DOHH2 (cell line): ENCODE data around the gene NPEPL1.

ENCODE experiments used
- H3F3A ChIP-seq: fragments of 200-600 bp; sonication (generic), shearing (Covaris generic); 2 replicates; pipeline ENCODE4 v1.6.0; 2016; ENCODE audit warnings: antibody characterized with exemption, mild to moderate bottlenecking; ENCODE audit not compliant: control insufficient read depth, insufficient read depth
- H3K27ac ChIP-seq: fragments of 200-600 bp; sonication (generic); 2 replicates; pipeline ENCODE4 v1.5.1; 2014; ENCODE audit warnings: low read depth, mild to moderate bottlenecking, low read length, moderate library complexity
- H3K27me3 ChIP-seq: fragments of 200-600 bp; sonication (generic); 2 replicates; pipeline ENCODE4 v1.6.1; 2014; ENCODE audit warnings: mild to moderate bottlenecking, low read length, mixed read lengths; ENCODE audit not compliant: control insufficient read depth
- H3K36me3 ChIP-seq: fragments of 200-600 bp; sonication (generic); 2 replicates; pipeline ENCODE4 v1.6.1; 2014; ENCODE audit warnings: mild to moderate bottlenecking, low read length, moderate library complexity, mixed read lengths; ENCODE audit not compliant: control insufficient read depth
- H3K4me1 ChIP-seq: fragments of 200-600 bp; sonication (generic); 2 replicates; pipeline ENCODE4 v1.6.1; 2014; ENCODE audit warnings: mild to moderate bottlenecking, low read length, mixed read lengths; ENCODE audit not compliant: control insufficient read depth
- H3K4me2 ChIP-seq: fragments of 200-600 bp; sonication (generic); 2 replicates; pipeline ENCODE4 v1.6.0; 2014; ENCODE audit warnings: mild to moderate bottlenecking, low read length, moderate library complexity
- H3K4me3 ChIP-seq: fragments of 200-600 bp; sonication (generic); 2 replicates; pipeline ENCODE4 v1.5.1; 2014; ENCODE audit warnings: mild to moderate bottlenecking, low read length, mixed read lengths
- H3K79me2 ChIP-seq: fragments of 200-600 bp; sonication (generic); 2 replicates; pipeline ENCODE4 v1.6.1; 2014; ENCODE audit warnings: mild to moderate bottlenecking, low read length, mixed read lengths; ENCODE audit not compliant: control insufficient read depth
- H3K9me2 ChIP-seq: fragments of 200-600 bp; sonication (generic); replicated peaks from 2 replicates; pipeline ENCODE4 v1.6.1; 2014; ENCODE audit warnings: mild to moderate bottlenecking, low read length, mixed read lengths; ENCODE audit not compliant: control insufficient read depth
- H3K9me3 ChIP-seq: fragments of 200-600 bp; sonication (generic); 2 replicates; pipeline ENCODE4 v1.6.1; 2014; ENCODE audit warnings: antibody characterized with exemption, low read length, mixed read lengths; ENCODE audit not compliant: control insufficient read depth, insufficient read depth
- H4K20me1 ChIP-seq: fragments of 200-600 bp; sonication (generic); 2 replicates; pipeline ENCODE4 v1.6.0; 2014; ENCODE audit warnings: low read depth, mild to moderate bottlenecking, antibody characterized with exemption, low read length, moderate library complexity; ENCODE audit not compliant: control insufficient read depth, insufficient read depth
- EZH2phosphoT487 ChIP-seq: fragments of 200-600 bp; sonication (generic); IDR thresholded peaks from 2 replicates; pipeline ENCODE4 v1.6.1; 2017; ENCODE audit warnings: borderline replicate concordance, mild to moderate bottlenecking, antibody characterized with exemption, low read length, moderate library complexity, mixed read lengths
- TF ChIP-seq, protein P1 (sequence below): fragments of 200-600 bp; sonication (generic); IDR thresholded peaks from one replicate; pipeline ENCODE4 v1.5.1; 2014; ENCODE audit warnings: antibody characterized with exemption, mild to moderate bottlenecking, low read depth, low read length; ENCODE audit not compliant: poor library complexity, severe bottlenecking

The NPEPL1 gene

GRCh38 chr20:58744836-58745235 lies 52.2 kb downstream of the NPEPL1 start:
- TF ChIP-seq, protein P1, sequence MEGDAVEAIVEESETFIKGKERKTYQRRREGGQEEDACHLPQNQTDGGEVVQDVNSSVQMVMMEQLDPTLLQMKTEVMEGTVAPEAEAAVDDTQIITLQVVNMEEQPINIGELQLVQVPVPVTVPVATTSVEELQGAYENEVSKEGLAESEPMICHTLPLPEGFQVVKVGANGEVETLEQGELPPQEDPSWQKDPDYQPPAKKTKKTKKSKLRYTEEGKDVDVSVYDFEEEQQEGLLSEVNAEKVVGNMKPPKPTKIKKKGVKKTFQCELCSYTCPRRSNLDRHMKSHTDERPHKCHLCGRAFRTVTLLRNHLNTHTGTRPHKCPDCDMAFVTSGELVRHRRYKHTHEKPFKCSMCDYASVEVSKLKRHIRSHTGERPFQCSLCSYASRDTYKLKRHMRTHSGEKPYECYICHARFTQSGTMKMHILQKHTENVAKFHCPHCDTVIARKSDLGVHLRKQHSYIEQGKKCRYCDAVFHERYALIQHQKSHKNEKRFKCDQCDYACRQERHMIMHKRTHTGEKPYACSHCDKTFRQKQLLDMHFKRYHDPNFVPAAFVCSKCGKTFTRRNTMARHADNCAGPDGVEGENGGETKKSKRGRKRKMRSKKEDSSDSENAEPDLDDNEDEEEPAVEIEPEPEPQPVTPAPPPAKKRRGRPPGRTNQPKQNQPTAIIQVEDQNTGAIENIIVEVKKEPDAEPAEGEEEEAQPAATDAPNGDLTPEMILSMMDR: no peak
- Histone ChIP-seq H3K4me2 (no peak overlapping the region), H3K4me3 (no peak overlapping the region), H3K9me2 (no peaks in the 10 kb centered on the region), H3K36me3 (no peaks in the 10 kb centered on the region), H3K27me3 (no peaks in the 10 kb centered on the region), H4K20me1 (no peaks in the 10 kb centered on the region), H3F3A (no peaks in the 10 kb centered on the region), H3K9me3 (no peaks in the 10 kb centered on the region), H3K4me1 (no peaks in the 10 kb centered on the region), H3K27ac (no peak overlapping the region), H3K79me2 (no peaks in the 10 kb centered on the region)

- TF ChIP-seq, protein P1: no peak
- no peak for TF ChIP-seq EZH2phosphoT487
- Histone ChIP-seq H3K79me2 (no peaks in the 10 kb centered on the region), H3K27ac (no peak overlapping the region), H3K27me3 (peaks cover under 1% of the 10 kb centered on the region; the same call in 1 of the 2 replicates), H3K9me2 (no peaks in the 10 kb centered on the region), H3K4me3 (no peak overlapping the region), H3K9me3 (no peaks in the 10 kb centered on the region), H3F3A (no peaks in the 10 kb centered on the region), H3K36me3 (no peaks in the 10 kb centered on the region), H3K4me2 (no peak overlapping the region), H4K20me1 (no peaks in the 10 kb centered on the region), H3K4me1 (no peaks in the 10 kb centered on the region)
Measured at GRCh38 chr20:58745391-58745790, 52.8 kb downstream of the NPEPL1 start.

DNA sequence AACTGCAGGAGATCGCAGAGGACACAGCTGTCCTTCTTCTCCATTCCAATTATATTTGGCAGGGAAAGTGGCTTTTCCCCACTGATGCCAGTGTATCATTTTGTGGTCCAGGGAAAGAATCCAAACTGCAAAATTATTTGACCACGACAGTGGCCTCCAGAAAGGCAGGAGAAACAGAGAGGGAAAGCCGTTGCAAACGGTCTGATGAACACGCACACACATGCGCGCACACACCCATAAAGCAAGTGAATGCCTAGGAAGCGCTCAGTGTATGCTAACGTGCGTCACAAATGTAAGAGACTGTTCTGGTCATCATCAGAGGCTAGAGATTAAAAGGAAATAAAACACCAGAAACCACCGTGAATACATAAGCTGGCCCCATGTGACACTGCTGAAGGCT lies 54.0 kb downstream of the NPEPL1 start:
- Histone ChIP-seq H3K36me3 (no peaks in the 10 kb centered on the region), H3K9me2 (no peaks in the 10 kb centered on the region), H3K4me1 (no peaks in the 10 kb centered on the region), H3K79me2 (no peaks in the 10 kb centered on the region), H3K4me3 (no peak overlapping the region), H3K27ac (no peak overlapping the region), H3K9me3 (no peaks in the 10 kb centered on the region), H4K20me1 (no peaks in the 10 kb centered on the region), H3K4me2 (no peak overlapping the region), H3F3A (no peaks in the 10 kb centered on the region), H3K27me3 (peaks cover 3% of the 10 kb centered on the region; the same call in 1 of the 2 replicates)
- TF ChIP-seq EZH2phosphoT487: no peak
- TF ChIP-seq, protein P1: no peak

DNA sequence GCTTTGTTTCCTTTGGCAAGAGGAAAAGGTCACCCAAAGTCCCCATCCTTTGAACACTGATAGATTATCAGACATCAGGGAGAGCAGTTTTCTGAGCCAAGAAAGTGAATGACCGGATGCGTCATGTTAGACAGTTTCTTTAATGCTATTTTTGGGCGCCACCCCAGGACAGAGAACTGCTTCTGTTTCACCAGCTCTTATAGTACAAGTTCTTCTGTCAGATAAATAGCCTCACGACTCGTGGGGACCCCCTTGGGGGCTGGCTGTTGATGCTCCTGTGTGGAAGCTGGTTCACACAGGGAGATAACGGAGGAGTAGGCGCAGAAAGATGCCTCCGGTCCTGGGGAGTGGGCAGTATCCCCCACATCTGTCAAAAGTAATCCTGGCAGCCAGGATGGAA lies 54.6 kb downstream of the NPEPL1 start:
- no peak overlapping the region for H3K4me3 ChIP-seq
- no peaks in the 10 kb centered on the region for H3K79me2 ChIP-seq
- no peaks in the 10 kb centered on the region for H3F3A ChIP-seq
- no peak for TF ChIP-seq EZH2phosphoT487
- H3K9me3 ChIP-seq: no peaks in the 10 kb centered on the region
- H3K4me1 ChIP-seq: no peaks in the 10 kb centered on the region
- no peaks in the 10 kb centered on the region for H3K36me3 ChIP-seq
- H3K27ac ChIP-seq: no peak overlapping the region
- peaks cover 3% of the 10 kb centered on the region; the same call in 1 of the 2 replicates for H3K27me3 ChIP-seq
- H3K4me2 ChIP-seq: no peak overlapping the region
- H4K20me1 ChIP-seq: no peaks in the 10 kb centered on the region
- H3K9me2 ChIP-seq: no peaks in the 10 kb centered on the region
